KMS-11 (cell line): ENCODE results near the gene SLC25A28.

ENCODE experiments used
- H2AFZ ChIP-seq: fragments of 200-600 bp; sonication (generic); 2 replicates; pipeline ENCODE4 v1.6.1; 2016; ENCODE audit warnings: antibody characterized with exemption, mixed run types, low read depth
- H3K27ac ChIP-seq: fragments of 200-600 bp; sonication (generic); 2 replicates; pipeline ENCODE4 v1.6.1; 2016; ENCODE audit warnings: mild to moderate bottlenecking, mixed run types
- H3K27me3 ChIP-seq: fragments of 200-600 bp; sonication (generic); 2 replicates; pipeline ENCODE4 v1.6.1; 2017; ENCODE audit warnings: mild to moderate bottlenecking, low read depth, mixed run types, moderate library complexity; ENCODE audit not compliant: insufficient read depth
- H3K36me3 ChIP-seq: fragments of 200-600 bp; sonication (generic); 2 replicates; pipeline ENCODE4 v1.6.1; 2017; ENCODE audit warnings: mild to moderate bottlenecking, mixed run types; ENCODE audit not compliant: insufficient read depth
- H3K4me1 ChIP-seq: fragments of 200-600 bp; sonication (generic); 2 replicates; pipeline ENCODE4 v1.6.1; 2016; ENCODE audit warnings: mild to moderate bottlenecking, low read depth, mixed run types; ENCODE audit not compliant: poor library complexity, severe bottlenecking
- H3K4me2 ChIP-seq: fragments of 200-600 bp; sonication (generic); 2 replicates; pipeline ENCODE4 v1.7.0; 2016; ENCODE audit warnings: mild to moderate bottlenecking, mixed run types
- H3K4me3 ChIP-seq: fragments of 200-600 bp; sonication (generic); IDR thresholded peaks from 2 replicates; pipeline ENCODE4 v1.6.1; 2017; ENCODE audit warnings: low read depth, low read length, mixed read lengths; ENCODE audit not compliant: insufficient read depth
- H3K79me2 ChIP-seq: fragments of 200-600 bp; sonication (generic); 2 replicates; pipeline ENCODE4 v1.6.1; 2016; ENCODE audit warnings: low read depth, mixed run types; ENCODE audit not compliant: insufficient read depth
- H3K9ac ChIP-seq: fragments of 200-600 bp; sonication (generic); 2 replicates; pipeline ENCODE4 v1.6.1; 2016; ENCODE audit warnings: mild to moderate bottlenecking, mixed run types
- H4K20me1 ChIP-seq: fragments of 200-600 bp; sonication (generic); 2 replicates; pipeline ENCODE4 v1.6.1; 2016; ENCODE audit warnings: mild to moderate bottlenecking, mixed run types; ENCODE audit not compliant: insufficient read depth
- TF ChIP-seq, protein P1 (sequence below): fragments of 200-600 bp; sonication (generic); conservative IDR thresholded peaks from 2 replicates; pipeline ENCODE4 v1.6.1; 2017; ENCODE audit warnings: low read depth, mild to moderate bottlenecking, antibody characterized with exemption, low read length, moderate library complexity, mixed read lengths

The SLC25A28 gene

DNA sequence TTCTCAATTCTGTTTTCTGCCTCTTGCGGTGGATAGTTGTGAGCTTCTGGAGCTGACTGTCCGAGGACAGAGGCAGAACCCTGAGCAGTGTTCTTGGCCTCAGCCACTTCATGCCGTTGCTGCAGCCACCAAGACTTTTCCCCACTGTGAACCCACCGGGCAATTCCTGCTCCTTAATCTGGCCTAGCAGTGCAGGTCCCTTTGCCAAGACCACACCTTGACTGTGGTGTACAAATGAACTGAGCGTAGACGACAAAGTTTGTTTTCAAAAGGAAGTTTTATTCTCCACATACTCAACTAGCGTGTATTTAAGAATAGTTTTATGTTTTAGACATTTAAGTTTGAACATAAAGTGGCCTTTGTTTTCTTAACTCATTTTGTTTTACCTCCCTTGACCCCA is 29.4 kb downstream of the SLC25A28 start:
- Histone ChIP-seq H3K36me3 (no peaks in the 10 kb centered on the region), H3K9ac (no peak overlapping the region), H3K27me3 (no peaks in the 10 kb centered on the region), H2AFZ (no peak overlapping the region), H3K4me1 (no peaks in the 10 kb centered on the region), H4K20me1 (no peaks in the 10 kb centered on the region), H3K27ac (no peak overlapping the region), H3K4me3 (no peak overlapping the region), H3K79me2 (no peaks in the 10 kb centered on the region), H3K4me2 (no peak overlapping the region)
- TF ChIP-seq, protein P1, sequence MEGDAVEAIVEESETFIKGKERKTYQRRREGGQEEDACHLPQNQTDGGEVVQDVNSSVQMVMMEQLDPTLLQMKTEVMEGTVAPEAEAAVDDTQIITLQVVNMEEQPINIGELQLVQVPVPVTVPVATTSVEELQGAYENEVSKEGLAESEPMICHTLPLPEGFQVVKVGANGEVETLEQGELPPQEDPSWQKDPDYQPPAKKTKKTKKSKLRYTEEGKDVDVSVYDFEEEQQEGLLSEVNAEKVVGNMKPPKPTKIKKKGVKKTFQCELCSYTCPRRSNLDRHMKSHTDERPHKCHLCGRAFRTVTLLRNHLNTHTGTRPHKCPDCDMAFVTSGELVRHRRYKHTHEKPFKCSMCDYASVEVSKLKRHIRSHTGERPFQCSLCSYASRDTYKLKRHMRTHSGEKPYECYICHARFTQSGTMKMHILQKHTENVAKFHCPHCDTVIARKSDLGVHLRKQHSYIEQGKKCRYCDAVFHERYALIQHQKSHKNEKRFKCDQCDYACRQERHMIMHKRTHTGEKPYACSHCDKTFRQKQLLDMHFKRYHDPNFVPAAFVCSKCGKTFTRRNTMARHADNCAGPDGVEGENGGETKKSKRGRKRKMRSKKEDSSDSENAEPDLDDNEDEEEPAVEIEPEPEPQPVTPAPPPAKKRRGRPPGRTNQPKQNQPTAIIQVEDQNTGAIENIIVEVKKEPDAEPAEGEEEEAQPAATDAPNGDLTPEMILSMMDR, result no peak

DNA sequence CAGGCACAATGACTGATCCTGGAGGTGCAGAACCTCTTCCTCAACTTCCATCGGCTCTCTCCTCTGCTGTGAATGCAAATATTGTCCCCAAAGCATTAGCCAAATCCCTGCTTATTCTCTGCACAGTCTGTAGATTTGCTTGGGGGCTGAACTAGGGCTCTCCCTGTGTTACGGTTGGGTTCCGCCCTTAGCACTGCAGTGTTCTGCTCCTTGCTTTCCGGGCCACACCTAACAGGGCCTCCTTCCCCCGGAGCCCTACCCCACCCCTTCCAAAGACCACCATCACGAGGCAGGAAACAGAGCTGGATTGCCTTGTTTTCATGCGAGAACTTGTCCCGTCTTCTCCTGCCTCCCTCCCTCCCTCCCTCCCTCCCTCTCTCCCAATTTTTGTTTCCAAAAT is 36.6 kb downstream of the SLC25A28 start:
- Histone ChIP-seq H3K4me1 (no peaks in the 10 kb centered on the region), H3K9ac (no peak overlapping the region), H2AFZ (no peak overlapping the region), H3K4me3 (no peak overlapping the region), H3K36me3 (no peaks in the 10 kb centered on the region), H3K79me2 (no peaks in the 10 kb centered on the region), H3K4me2 (no peak overlapping the region), H3K27ac (no peak overlapping the region), H4K20me1 (no peaks in the 10 kb centered on the region), H3K27me3 (no peaks in the 10 kb centered on the region)
- TF ChIP-seq, protein P1, result no peak

GRCh38 chr10:99582255-99582770 is 37.9 kb downstream of the SLC25A28 start:
- Histone ChIP-seq H3K4me3 (no peak overlapping the region), H4K20me1 (no peaks in the 10 kb centered on the region), H3K9ac (no peak overlapping the region), H3K36me3 (no peaks in the 10 kb centered on the region), H3K4me1 (no peaks in the 10 kb centered on the region), H3K4me2 (no peak overlapping the region), H3K27ac (no peak overlapping the region), H2AFZ (no peak overlapping the region), H3K27me3 (no peaks in the 10 kb centered on the region), H3K79me2 (no peaks in the 10 kb centered on the region)
- TF ChIP-seq, protein P1, result no peak

DNA sequence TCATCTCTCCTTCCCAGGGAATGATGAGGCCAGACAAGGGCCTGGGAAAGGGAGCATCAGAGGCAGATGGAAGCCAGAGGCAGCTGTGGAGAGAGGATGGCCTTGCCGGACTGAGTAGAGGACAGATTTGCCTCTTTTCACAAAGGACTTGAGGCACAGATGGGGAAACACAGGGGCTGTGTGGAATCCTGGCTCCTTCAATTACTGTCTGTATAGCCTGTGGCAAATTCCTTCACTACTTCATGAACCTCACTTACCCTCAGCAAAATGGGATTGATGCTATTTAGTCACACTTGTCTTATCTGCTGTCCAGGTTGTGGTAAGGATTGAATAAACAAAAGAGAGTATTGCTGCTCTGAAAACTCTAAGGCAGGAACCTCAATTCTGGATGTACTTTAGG is 40.3 kb downstream of the SLC25A28 start:
- H3K27ac ChIP-seq, result no peak overlapping the region
- H3K27me3 ChIP-seq, result no peaks in the 10 kb centered on the region
- H4K20me1 ChIP-seq, result no peaks in the 10 kb centered on the region
- TF ChIP-seq, protein P1, result no peak
- no peaks in the 10 kb centered on the region for H3K36me3 ChIP-seq
- no peak overlapping the region for H3K4me3 ChIP-seq
- H3K4me1 ChIP-seq, result no peaks in the 10 kb centered on the region
- no peak overlapping the region for H3K9ac ChIP-seq
- H3K79me2 ChIP-seq, result no peaks in the 10 kb centered on the region
- no peak overlapping the region for H3K4me2 ChIP-seq
- H2AFZ ChIP-seq, result no peak overlapping the region
